NCI-H128 (cell line): ENCODE results near the gene SGO1.
A peak's percentile ranks its signal among the peaks of the same experiment; 100 is the strongest.

Experiments used
- DNase-seq: peaks from one replicate; lab custom pipeline; 2025; ENCODE audit not compliant: unreplicated experiment; lab: John Stamatoyannopoulos, UW

The SGO1 gene

DNA sequence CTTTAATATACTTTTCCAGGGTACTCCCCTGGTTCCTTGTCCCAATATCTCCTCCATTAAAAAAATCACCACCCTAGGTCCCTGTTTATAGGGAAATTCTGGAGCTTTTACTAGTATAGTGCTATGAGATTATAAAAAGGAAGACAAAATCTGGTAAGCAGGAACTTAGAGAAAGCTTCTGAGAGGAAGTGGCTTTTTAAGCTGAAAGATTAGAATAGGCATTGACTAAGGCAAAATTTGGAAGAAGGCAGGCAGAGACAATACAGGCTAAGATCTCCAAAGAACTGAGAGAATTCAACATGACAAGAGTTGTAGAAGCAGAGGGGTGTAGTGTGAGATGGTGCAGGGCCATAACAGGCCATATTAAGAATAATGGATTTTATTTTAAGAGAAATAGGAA lies 25.8 kb downstream of the SGO1 start:
- no peak for DNase-seq

DNA sequence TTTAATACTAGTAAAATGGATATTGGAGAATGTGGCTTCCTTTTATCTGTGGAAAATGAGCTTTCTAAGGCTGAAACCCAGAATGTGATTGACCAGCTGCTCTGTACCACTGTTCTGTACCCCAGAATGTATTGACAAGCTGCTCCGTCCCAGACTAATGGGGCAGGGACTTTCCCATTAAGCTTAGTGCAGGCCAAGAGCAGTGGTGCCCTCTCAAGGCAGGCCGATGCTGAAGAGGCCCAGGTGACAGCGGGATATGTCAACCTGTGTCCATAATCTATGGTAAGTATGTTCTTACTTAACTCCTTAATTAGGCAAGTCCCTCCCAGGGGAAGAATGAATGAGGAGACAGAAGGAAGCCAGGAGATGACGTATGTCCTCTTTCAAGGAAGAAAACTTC lies 31.1 kb downstream of the SGO1 start:
- no peak for DNase-seq

DNA sequence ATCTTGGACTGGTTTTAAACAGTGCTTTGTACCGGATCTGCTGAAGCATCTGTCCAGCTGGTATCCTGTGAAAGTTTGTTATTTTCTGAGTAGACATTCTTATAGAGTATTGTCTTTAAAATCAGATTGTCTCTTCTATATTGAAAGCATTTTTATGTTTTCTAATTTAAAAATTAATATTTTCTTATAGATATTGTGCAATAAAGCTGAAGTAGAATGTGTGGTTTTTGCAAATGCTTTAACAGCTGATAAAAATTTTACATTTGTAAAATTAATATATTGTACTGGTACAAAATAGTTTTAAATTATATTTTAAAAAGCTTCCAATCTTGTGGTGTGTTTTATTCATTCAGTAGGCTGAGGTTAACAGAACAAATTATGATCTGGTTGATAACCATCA lies 31.9 kb downstream of the SGO1 start:
- no peak for DNase-seq

DNA sequence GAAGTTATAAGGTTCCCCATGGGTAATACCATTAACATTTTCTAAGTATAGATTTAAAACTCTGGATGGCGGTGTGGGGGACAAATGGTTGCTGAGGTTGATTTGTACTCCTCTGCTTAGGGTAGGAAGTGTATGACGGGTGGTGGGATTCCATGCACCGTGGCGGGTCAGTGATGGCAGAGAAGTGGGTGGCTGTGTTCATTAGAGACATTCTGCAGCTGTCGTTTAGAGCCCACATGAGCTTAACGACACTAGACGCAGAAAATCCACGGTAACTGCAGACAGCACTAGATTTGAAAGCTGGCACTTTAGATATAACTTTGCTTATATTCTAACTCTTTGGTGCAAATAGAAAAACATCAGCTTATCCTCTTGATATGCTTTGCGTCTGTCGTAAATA lies 37.5 kb downstream of the SGO1 start:
- DNase-seq = no peak

DNA sequence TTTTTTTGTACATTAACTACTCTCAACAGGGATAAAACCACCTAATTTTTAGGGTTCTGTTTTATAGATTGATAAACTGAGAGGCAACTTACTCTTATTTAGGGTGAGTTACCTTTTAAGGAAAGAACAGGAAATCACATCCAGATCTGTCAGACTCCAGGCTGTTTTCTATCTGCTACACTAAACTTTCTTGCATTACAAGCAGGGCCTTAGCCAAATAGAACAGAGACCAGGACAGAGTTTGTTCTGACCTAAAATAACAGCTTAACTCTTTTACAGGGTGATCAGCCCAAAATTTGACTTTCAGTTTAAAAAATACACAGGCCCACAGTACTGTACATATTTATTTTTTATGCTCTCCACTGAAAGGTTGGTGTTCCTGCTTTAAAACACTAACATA lies 38.6 kb downstream of the SGO1 start:
- DNase-seq = no peak

DNA sequence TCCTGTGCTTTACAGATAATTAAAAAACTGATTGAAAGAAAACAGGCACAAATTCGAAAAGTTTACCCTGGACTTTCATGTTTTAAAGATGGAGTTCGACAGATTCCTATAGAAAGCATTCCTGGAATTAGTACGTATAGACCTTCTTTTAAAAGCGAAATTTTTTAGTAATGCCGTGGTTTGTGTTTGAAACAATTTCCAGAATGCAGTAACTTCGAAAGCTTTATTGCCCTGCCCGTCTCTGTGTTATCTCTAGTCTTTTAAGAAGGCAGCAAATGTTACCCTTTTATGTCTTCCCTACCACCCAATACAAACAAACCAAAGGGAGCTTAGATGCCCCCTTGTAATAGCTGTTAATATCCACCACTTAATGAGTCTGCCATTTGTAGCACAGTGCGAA lies 39.7 kb downstream of the SGO1 start:
- DNase-seq = no peak

DNA sequence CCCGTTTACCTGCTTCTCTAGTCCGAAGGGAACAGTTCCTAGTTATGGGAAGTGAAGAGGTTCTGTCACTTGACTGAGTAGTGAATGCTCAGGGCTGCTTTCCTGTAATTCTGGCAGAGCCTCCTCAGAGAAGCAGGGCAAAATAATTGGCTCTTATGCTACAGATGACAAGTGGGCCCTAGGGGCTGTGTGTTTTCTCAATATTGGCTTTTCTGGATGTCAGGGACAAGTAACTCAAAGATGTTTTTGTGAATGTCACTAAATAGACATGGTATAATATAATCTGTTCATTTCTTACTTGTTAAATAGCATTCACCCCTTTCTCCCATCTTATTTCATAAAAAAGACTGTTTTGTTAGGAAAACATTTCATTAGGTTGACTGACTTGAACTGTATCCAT lies 40.1 kb downstream of the SGO1 start:
- no peak for DNase-seq

DNA sequence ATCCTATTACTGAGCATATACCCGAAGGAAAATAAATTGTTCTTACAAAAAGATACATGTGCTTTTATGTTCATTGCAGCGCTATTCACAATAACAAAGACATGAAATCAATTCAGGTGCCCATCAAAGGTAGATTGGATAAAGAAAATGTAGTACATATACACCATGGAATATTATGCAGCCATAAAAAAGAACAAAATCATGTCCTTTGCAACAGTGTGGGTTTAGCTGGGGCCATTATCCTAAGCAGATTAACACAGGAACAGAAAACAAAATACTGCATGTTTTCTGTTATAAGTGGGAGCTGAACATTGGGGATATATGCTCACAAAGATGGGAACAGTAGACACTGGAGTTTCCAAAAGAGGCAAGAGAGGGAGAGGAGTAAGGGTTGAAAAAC lies 42.5 kb downstream of the SGO1 start:
- DNase-seq = no peak

DNA sequence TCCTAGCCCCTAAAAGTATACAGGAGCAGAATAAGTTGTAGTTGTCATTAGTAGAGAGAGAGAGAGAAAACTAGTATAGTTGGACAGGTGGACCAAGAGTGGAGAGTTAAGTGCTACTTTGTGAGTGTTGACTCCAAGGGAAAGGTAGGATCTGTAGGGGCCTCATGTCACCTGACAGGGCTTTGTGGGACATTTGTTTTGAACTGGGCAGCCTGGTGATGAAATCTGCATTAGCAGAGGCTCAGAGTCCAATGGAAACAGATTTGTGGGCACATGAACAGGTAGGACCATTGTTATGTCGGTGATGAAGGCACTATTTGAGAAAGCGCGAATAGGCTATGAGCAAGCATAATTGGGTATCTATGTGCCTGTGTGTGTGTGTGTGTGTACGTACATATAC lies 43.5 kb downstream of the SGO1 start:
- DNase-seq = no peak

DNA sequence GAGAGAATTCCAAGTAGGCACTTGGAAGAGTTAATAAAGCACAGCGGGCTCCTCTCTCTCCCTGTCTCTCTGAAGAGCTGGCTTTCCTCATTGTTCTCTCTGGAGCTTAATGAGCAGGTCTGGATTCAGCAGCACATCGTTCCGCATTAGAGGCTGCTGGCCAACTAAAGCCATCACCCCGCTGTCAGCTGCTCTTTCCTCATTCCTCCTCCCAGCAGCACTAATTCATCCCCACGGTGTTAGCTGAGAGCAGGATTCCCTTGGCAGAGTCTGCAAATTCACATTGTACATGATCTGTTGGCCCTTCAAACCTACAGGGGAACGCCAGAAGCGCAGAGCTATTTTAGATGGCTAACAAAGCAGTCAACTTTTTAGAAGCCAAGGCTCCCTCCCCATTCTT lies 44.2 kb downstream of the SGO1 start:
- DNase-seq = peak; percentile 24

DNA sequence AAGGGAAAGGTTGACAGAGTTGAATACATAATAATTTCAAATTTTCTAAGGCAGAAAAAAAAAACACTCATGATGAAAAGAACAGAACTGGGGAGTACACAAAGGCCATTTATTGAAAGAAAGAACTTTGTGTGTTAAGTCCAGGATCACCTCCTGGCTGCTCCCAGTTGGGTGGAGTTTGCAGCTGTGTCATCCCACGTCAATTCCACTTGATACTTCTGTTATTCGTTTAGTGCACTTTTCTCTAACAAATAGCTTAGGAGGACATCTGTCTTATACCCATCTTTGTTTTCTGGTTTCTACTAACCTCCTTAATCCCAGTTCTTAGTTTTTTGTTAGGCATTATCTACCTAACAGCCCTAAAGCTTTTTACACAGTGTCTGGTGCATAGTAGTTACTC lies 44.7 kb downstream of the SGO1 start:
- DNase-seq = no peak

DNA sequence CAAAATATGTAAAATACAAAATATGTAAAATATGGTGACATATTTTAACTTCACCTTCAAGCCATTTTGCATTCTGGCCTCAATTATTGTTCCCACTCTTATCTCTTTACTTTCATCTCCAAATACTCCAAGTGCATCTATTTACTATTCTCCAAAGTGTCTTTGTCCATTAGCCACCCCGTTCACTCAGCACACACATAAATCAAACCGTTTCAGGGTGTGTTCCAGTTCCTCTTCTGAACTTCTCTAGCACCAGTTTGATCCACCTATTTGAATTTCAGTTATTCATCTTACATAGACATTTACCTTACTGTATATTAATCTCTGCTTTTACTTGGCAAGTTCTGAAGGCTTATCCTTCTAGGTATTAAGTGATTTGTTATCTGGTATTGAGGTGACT lies 45.1 kb downstream of the SGO1 start:
- DNase-seq = no peak

DNA sequence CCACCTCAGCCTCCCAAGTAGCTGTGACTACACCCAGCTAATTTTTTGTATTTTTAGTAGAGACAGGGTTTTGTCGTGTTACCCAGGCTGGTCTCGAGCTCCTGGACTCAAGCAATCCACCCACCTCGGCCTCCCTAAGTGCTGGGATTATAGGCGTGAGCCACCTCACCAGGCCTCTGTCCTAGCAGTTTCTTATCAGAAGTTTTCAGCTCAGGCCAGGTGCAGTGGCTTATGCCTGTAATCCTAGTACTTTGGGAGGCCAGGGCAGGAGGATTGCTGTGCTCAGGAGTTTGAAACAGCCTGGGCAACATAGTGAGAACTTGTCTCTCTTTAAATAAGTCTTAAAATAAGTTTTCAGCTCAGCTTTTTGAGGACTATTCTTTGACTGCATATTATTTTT lies 48.4 kb downstream of the SGO1 start:
- no peak for DNase-seq

DNA sequence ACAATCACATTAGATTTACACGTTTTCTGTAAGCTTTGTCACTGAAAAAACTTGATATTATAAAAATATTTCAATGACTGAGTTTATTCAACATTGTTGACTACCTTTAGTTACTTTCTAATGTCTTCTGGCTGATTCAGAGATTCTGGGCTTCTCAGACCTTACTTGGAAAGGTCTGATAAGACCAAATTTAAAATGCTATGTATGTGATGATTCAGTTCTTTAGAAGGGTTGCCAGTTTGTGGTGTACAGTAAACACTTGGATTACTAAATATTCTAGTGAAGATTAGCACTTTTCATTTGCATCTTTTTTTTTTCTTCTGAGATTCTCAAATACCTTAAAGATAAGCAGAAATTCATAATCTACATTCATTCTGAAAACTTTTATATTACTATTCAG lies 49.8 kb downstream of the SGO1 start:
- no peak for DNase-seq

DNA sequence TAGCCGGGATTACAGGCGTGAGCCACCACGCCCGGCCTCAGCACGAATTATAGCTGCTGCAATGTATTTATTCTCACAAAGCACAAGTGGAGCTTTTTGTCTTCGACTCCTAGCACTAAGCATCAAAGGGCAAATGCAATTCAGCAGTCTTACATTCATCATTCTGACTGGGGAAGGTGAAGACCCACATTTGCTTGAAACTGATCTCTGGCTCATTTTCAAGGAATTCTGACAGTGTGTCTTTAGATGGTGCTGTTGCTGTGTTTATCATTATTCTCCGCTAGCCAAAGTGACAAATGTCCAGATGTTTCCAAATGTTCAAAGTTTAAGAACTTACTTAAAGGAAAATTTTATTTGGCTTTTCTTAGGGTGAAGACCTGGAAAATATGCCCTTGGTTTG lies 55.9 kb downstream of the SGO1 start:
- DNase-seq = no peak

DNA sequence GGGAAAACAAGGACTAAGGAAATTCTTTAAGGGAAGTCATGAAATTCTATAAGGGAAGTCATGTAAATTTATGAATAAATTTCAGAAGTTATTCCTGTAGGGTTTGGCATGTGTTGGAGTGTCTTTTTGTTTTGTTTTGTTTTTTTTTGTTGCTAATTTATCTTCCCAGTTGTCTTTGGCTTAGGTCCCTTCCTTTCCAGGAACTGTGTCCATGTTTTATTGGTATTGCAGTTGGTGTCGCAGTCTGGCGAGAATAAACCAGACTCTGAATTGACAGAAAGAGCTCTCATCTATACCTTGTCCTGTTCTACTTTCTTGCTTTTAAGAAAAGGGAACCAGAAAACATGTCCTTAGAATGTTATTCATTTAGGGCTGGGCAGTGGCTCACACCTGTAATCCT lies 57.6 kb downstream of the SGO1 start:
- no peak for DNase-seq

DNA sequence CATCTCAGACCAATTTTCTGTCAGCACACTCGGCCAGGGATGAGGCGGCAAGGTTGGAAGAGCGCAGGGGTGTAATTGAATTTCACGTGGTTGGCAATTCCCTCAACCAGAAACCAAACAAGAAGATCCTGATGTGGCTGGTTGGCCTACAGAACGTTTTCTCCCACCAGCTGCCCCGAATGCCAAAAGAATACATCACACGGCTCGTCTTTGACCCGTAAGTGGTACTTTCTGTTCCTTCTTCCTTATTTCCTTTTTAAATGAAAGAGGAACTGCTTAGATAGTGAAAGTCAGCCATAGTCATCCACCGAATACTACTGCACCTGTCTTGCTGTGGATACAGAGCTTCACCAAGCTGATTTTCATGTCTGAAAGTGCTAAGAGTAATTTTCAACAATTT lies 60.1 kb downstream of the SGO1 start:
- DNase-seq = no peak

DNA sequence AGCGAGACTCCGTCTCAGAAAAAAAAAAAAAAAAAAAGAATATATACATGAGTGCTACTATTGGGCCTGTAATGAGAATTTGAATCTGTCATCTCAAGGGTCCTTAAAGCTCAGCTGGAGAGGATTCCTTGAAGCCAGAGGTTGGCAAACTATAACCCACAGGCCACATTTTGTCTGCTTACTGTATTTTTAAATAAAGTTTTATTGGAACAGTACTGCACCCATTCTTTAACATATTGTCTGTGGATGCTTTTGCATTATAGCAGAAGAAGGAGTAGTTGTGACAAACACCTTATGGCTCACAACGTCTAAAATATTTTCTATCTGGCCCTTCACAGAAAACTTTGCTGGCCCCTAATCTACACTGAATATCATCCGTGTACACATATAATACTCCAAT lies 60.7 kb downstream of the SGO1 start:
- no peak for DNase-seq

DNA sequence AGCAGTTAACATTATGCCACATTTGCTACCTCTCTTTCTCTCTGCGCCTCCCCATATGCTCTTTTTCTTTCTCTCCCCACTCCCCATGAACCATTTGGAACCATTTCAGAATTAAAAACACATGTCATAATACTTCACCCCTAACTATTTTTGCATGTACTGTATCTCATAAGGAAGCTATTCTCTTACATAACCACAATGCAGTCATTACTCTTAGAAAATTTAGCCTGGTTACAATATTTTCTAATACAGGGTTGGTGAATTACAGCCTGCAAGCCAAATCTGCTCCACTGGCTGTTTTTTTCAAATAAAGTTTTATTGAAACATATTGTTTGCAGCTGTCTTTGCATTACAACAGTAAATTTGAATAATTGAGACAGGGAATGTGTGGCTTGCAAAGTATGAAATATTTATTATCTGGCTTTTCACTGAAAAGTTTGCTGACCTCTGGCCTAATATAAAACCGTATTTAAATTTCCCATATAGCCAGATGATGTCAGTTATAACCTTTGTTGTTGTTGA lies 62.8 kb downstream of the SGO1 start:
- no peak for DNase-seq

DNA sequence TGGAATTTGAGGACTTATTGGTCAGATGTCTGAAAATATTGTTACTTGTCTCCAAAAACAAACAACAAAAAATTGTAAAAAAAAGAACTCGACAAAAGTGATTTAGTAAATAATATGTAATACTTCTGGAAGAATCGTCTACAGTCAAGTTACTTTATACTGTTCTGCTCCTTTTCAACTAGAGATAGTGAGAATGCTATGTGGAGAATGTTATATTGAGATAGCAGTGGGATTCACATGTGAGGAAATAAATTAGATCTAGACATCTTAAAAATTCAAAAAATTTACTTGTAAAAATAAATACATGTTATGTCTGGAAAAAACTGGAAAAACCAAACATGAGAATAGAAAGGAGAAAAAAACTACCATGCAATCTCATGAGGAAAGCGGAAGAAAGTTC lies 64.9 kb downstream of the SGO1 start:
- DNase-seq = no peak
